PC-3 (cell line): ENCODE measurements around the gene TRIM45. TPM values are rescaled to one million over a fixed set of nuclear protein-coding genes. Genes with fewer than 3 reads are reported as not detected.

ENCODE experiments used
- ATAC-seq: fragments of 200-7000 bp; cut with Tn5 transposase; 2 replicates; pipeline ENCODE4 v1.9.1; 2020; ENCODE audit warnings: mild to moderate bottlenecking, moderate library complexity
- BruUV-seq: library from RNA; stranded (reverse); fragments of 400-500 nt; replicated peaks from 2 replicates; lab custom pipeline; 2021; lab: Mats Ljungman, UMichigan
- CTCF ChIA-PET: fragments of 300-600 bp; sonication (Branson Sonifier 250); formaldehyde crosslinking; loops from one replicate; lab custom pipeline; 2022; ENCODE audit warnings: antibody characterized with exemption; lab: Charles Lee
- POLR2A ChIA-PET: fragments of 300-600 bp; sonication (Branson Sonifier 250); formaldehyde crosslinking; loops from one replicate; lab custom pipeline; 2022; ENCODE audit warnings: antibody characterized with exemption; ENCODE audit not compliant: unreplicated experiment; lab: Charles Lee
- DNase-seq: peaks from one replicate; pipeline ENCODE4 v3.0.0-alpha.2; 2015
- H2AFZ ChIP-seq: fragments of 300-600 bp; sonication (generic); 2 replicates; pipeline ENCODE4 v1.6.0; 2016; ENCODE audit warnings: antibody characterized with exemption, low read length
- H3F3A ChIP-seq: fragments of 300-600 bp; sonication (generic); one replicate; pipeline ENCODE4 v1.6.0; 2017; ENCODE audit warnings: antibody characterized with exemption, low read length, control low read depth, mild to moderate bottlenecking; ENCODE audit not compliant: unreplicated experiment
- H3K27ac ChIP-seq: fragments of 300-600 bp; sonication (generic); 2 replicates; pipeline ENCODE4 v1.5.1; 2016; ENCODE audit warnings: mild to moderate bottlenecking, low read length
- H3K27me3 ChIP-seq: fragments of 300-600 bp; sonication (generic); 2 replicates; pipeline ENCODE4 v1.6.1; 2016; ENCODE audit warnings: low read length, mixed read lengths
- H3K36me3 ChIP-seq: fragments of 300-600 bp; sonication (generic); 2 replicates; pipeline ENCODE4 v1.6.1; 2016; ENCODE audit warnings: low read depth, mixed run types, low read length, mixed read lengths
- H3K4me1 ChIP-seq: fragments of 300-600 bp; sonication (generic); 2 replicates; pipeline ENCODE4 v1.5.1; 2016; ENCODE audit warnings: low read length; ENCODE audit not compliant: insufficient read depth
- H3K4me2 ChIP-seq: fragments of 300-600 bp; sonication (generic); 2 replicates; pipeline ENCODE4 v1.6.0; 2016; ENCODE audit warnings: low read length
- H3K4me3 ChIP-seq: fragments of 300-600 bp; sonication (generic); 2 replicates; pipeline ENCODE4 v1.5.1; 2016; ENCODE audit warnings: mild to moderate bottlenecking, low read length, mixed read lengths
- H3K79me2 ChIP-seq: fragments of 300-600 bp; sonication (generic); 2 replicates; pipeline ENCODE4 v1.6.1; 2017; ENCODE audit warnings: low read length, mixed read lengths
- H3K9ac ChIP-seq: fragments of 300-600 bp; sonication (generic); 2 replicates; pipeline ENCODE4 v1.6.0; 2016; ENCODE audit warnings: mild to moderate bottlenecking, low read length
- H3K9me2 ChIP-seq: fragments of 300-600 bp; sonication (generic); replicated peaks from 2 replicates; pipeline ENCODE4 v1.6.1; 2016; ENCODE audit warnings: mixed run types, low read length, mixed read lengths
- H3K9me3 ChIP-seq: fragments of 300-600 bp; sonication (generic); 2 replicates; pipeline ENCODE4 v1.6.1; 2016; ENCODE audit warnings: low read length, mixed read lengths
- H4K20me1 ChIP-seq: fragments of 300-600 bp; sonication (generic); 2 replicates; pipeline ENCODE4 v1.6.1; 2016; ENCODE audit warnings: low read length, mixed read lengths
- EZH2 ChIP-seq: fragments of 300-600 bp; sonication (generic); IDR thresholded peaks from one replicate; pipeline ENCODE4 v1.6.1; 2017; ENCODE audit warnings: antibody characterized with exemption, mild to moderate bottlenecking, low read length; ENCODE audit not compliant: unreplicated experiment
- EZH2phosphoT487 ChIP-seq: fragments of 300-600 bp; sonication (generic); IDR thresholded peaks from 2 replicates; pipeline ENCODE4 v1.6.1; 2018; ENCODE audit warnings: mild to moderate bottlenecking, antibody characterized with exemption, low read length, borderline replicate concordance
- intact Hi-C: fragments of 100-400 bp; cut with micrococcal nuclease; formaldehyde crosslinking; loops from 2 replicates; pipeline ENCODE4 v1.9.0; 2023
- total RNA-seq: library from RNA; depleted of rRNA; stranded (reverse); fragments of >200 nt; gene quantifications from 2 replicates; pipeline ENCODE4 v1.2.3, GENCODE V29; 2014
- TF ChIP-seq, protein P1 (sequence below): fragments of 300-600 bp; sonication (generic); conservative IDR thresholded peaks from 2 replicates; pipeline ENCODE4 v1.5.1; 2017; ENCODE audit warnings: antibody characterized with exemption, low read depth, mild to moderate bottlenecking, low read length

Gene TRIM45
- total RNA-seq, 1 experiment from 2014 or later = 4.3 TPM

GRCh38 chr1:117101334-117101733 lies 20.2 kb downstream of the TRIM45 start:
- POLR2A ChIA-PET = interaction anchor here (0.6 kb wide), 1 partner anchor 210 kb away, joined by 5 read pairs; no protein-coding TSS in a partner anchor
- Histone ChIP-seq H2AFZ (no peak overlapping the region), H3K27ac (no peak overlapping the region), H3K4me1 (no peaks in the 10 kb centered on the region), H3K4me2 (no peak overlapping the region), H3K79me2 (no peaks in the 10 kb centered on the region), H3K9me2 (no peaks in the 10 kb centered on the region), H3K4me3 (no peak overlapping the region), H3K9me3 (no peaks in the 10 kb centered on the region), H3K36me3 (peaks cover 33% of the 10 kb centered on the region; the same call in 1 of the 2 replicates), H3K9ac (no peak overlapping the region), H3F3A (no peaks in the 10 kb centered on the region), H3K27me3 (no peaks in the 10 kb centered on the region), H4K20me1 (no peaks in the 10 kb centered on the region)
- intact Hi-C loops = no loop called here
- no TSS peak for BruUV-seq
- ATAC-seq = no peak
- no peak for DNase-seq
- CTCF ChIA-PET = no interaction called here
- TF ChIP-seq EZH2 = no peak
- TF ChIP-seq EZH2phosphoT487 = no peak
- TF ChIP-seq, protein P1, sequence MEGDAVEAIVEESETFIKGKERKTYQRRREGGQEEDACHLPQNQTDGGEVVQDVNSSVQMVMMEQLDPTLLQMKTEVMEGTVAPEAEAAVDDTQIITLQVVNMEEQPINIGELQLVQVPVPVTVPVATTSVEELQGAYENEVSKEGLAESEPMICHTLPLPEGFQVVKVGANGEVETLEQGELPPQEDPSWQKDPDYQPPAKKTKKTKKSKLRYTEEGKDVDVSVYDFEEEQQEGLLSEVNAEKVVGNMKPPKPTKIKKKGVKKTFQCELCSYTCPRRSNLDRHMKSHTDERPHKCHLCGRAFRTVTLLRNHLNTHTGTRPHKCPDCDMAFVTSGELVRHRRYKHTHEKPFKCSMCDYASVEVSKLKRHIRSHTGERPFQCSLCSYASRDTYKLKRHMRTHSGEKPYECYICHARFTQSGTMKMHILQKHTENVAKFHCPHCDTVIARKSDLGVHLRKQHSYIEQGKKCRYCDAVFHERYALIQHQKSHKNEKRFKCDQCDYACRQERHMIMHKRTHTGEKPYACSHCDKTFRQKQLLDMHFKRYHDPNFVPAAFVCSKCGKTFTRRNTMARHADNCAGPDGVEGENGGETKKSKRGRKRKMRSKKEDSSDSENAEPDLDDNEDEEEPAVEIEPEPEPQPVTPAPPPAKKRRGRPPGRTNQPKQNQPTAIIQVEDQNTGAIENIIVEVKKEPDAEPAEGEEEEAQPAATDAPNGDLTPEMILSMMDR = no peak

DNA sequence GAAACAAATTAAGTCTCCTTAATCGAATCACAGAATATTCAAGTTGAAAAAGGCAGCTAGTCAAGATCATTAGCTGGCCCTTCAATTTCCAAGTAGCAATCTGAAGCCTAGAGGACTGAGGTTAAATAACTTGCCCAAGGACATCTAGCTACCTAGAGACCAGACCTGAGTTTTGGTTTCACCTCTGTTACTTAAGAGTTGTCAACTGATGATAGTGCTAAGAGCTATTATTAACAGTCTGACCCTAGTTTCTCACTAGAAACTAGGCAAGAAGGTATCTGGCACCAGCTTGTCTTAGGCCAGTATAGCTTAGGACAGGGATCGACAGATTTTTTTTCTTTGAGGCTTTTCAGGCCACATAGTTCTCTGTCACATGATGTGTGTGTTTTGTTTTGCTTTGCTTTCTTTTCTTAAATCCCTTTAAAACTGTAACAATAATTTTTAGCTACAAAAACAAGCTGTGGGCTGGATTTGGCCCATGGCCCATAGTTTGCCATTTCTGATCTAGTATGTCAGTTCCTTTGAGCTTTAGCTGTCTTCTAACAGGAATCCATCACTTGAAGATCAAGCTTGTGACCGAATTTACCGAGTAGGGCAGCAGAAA lies 23.2 kb downstream of the TRIM45 start:
- BruUV-seq = no TSS peak
- Histone ChIP-seq H4K20me1 (no peaks in the 10 kb centered on the region), H2AFZ (no peak overlapping the region), H3K36me3 (peaks cover 40% of the 10 kb centered on the region), H3K4me2 (no peak overlapping the region), H3K4me3 (no peak overlapping the region), H3K4me1 (peaks cover 9% of the 10 kb centered on the region), H3K27ac (no peak overlapping the region), H3F3A (no peaks in the 10 kb centered on the region), H3K9me3 (no peaks in the 10 kb centered on the region), H3K9ac (no peak overlapping the region), H3K9me2 (no peaks in the 10 kb centered on the region), H3K27me3 (no peaks in the 10 kb centered on the region), H3K79me2 (no peaks in the 10 kb centered on the region)
- no peak for ATAC-seq
- DNase-seq = no peak
- CTCF ChIA-PET = no interaction called here
- intact Hi-C loops = no loop called here
- no peak for TF ChIP-seq EZH2phosphoT487
- no peak for TF ChIP-seq EZH2
- TF ChIP-seq, protein P1 = no peak
- POLR2A ChIA-PET = interaction anchor here (1.0 kb wide), 1 partner anchor 21 kb away, joined by 7 read pairs; no protein-coding TSS in a partner anchor

DNA sequence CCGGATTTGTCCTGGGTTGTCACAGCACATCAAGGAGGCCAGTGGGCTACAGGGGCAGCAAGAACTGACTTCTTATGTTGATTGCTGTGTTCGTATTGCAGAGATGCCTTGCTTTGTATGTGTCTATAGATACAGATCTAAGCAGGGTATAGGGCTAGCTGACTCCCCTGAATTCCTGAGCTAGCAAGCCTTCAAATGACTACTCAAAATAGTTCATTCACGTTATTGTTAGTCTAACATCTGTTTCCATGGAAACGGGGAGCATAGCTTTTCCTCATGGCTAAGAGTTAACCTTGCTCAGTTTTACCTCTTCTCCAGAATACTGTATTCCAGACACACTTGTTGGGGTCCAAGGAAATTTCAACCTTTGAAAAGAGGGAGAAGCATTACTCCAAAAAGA lies 24.1 kb downstream of the TRIM45 start:
- ATAC-seq = no peak
- no peaks in the 10 kb centered on the region for H3K27me3 ChIP-seq
- ChIA-PET CTCF (interaction anchor here (0.5 to 1.0 kb wide), 2 partner anchors 30 to 31 kb away, joined by 4 read pairs; no protein-coding TSS in a partner anchor), POLR2A (interaction anchor here (0.6 kb wide), 1 partner anchor 187 kb away, joined by 4 read pairs; no protein-coding TSS in a partner anchor)
- intact Hi-C loops = no loop called here
- H3K4me2 ChIP-seq = no peak overlapping the region
- no peaks in the 10 kb centered on the region for H3K9me2 ChIP-seq
- H3K27ac ChIP-seq = no peak overlapping the region
- no peaks in the 10 kb centered on the region for H3K9me3 ChIP-seq
- no TSS peak for BruUV-seq
- H2AFZ ChIP-seq = no peak overlapping the region
- peaks cover 40% of the 10 kb centered on the region for H3K36me3 ChIP-seq
- no peaks in the 10 kb centered on the region for H4K20me1 ChIP-seq
- H3F3A ChIP-seq = peaks cover 4% of the 10 kb centered on the region
- H3K4me3 ChIP-seq = no peak overlapping the region
- TF ChIP-seq, protein P1 = no peak
- TF ChIP-seq EZH2phosphoT487 = no peak
- TF ChIP-seq EZH2 = no peak
- DNase-seq = no peak
- H3K9ac ChIP-seq = no peak overlapping the region
- H3K4me1 ChIP-seq = peaks cover 17% of the 10 kb centered on the region
- H3K79me2 ChIP-seq = no peaks in the 10 kb centered on the region
